Progenitor cell of endocrine pancreas (in vitro differentiated cells): ENCODE results near the gene SNCAIP. TPM values are rescaled to one million over a fixed set of nuclear protein-coding genes. Genes with fewer than 3 reads are reported as not detected.

Experiments used
- DNase-seq: peaks from one replicate; pipeline ENCODE4 v3.0.0; 2021; ENCODE audit warnings: low spot score; ENCODE audit not compliant: unreplicated experiment
- H3K27ac Mint-ChIP-seq: 2 replicates; pipeline ENCODE4 v1.8.0; 2021; ENCODE audit warnings: mild to moderate bottlenecking, moderate library complexity, mixed read lengths
- H3K27me3 Mint-ChIP-seq: 2 replicates; pipeline ENCODE4 v1.8.0; 2021; ENCODE audit warnings: mixed read lengths
- H3K36me3 Mint-ChIP-seq: 2 replicates; pipeline ENCODE4 v1.8.0; 2022; ENCODE audit warnings: mixed read lengths; ENCODE audit not compliant: insufficient read depth
- H3K4me1 Mint-ChIP-seq: 2 replicates; pipeline ENCODE4 v1.8.0; 2021; ENCODE audit warnings: low read depth, mixed read lengths
- H3K4me3 Mint-ChIP-seq: 2 replicates; pipeline ENCODE4 v1.8.0; 2021; ENCODE audit warnings: low read depth, mild to moderate bottlenecking, moderate library complexity, mixed read lengths
- H3K9me3 Mint-ChIP-seq: 2 replicates; pipeline ENCODE4 v1.8.0; 2021; ENCODE audit warnings: low read depth, mixed read lengths
- CTCF ChIP-seq: fragments of 200-600 bp; sonication (generic); IDR thresholded peaks from one replicate; pipeline ENCODE4 v1.5.0; 2021; ENCODE audit warnings: antibody characterized with exemption, mild to moderate bottlenecking; ENCODE audit not compliant: unreplicated experiment
- total RNA-seq: library from RNA; stranded (reverse); gene quantifications from 2 replicates; pipeline ENCODE4 v1.2.1, GENCODE V29; 2021

SNCAIP gene
- total RNA-seq, 1 donor from 2014 or later, result 13.7 TPM

GRCh38 chr5:122430319-122430586, 118.2 kb downstream of the SNCAIP start:
- DNase-seq, result no peak
- peaks cover 6% of the 10 kb centered on the region for H3K4me1 Mint-ChIP-seq
- no peak overlapping the region for H3K4me3 Mint-ChIP-seq
- no peaks in the 10 kb centered on the region for H3K27me3 Mint-ChIP-seq
- peaks cover 8% of the 10 kb centered on the region for H3K9me3 Mint-ChIP-seq
- no peak for TF ChIP-seq CTCF
- peaks cover 10% of the 10 kb centered on the region for H3K36me3 Mint-ChIP-seq
- H3K27ac Mint-ChIP-seq, result no peak overlapping the region

DNA sequence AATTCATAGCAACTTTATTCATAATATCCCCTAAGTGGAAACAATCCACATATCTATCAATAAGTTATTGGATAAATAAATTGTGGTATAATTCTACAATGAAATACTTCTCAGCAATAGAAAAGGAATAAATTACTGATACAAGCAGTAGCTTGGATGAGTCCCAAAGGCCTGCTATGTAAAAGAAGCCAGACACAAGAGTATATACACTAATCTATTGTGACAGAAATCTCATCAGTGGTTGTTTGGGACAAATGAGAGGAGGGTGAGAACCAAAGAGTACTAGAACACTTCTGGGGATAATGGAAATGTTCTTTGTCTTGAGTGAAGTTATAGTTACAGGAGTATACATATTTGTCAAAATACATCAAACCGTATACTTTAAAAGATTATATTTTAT, 119.3 kb downstream of the SNCAIP start:
- H3K27me3 Mint-ChIP-seq, result no peaks in the 10 kb centered on the region
- peaks cover 4% of the 10 kb centered on the region for H3K4me1 Mint-ChIP-seq
- H3K4me3 Mint-ChIP-seq, result no peak overlapping the region
- no peak for DNase-seq
- H3K9me3 Mint-ChIP-seq, result peaks cover 8% of the 10 kb centered on the region
- no peak for TF ChIP-seq CTCF
- no peak overlapping the region for H3K27ac Mint-ChIP-seq
- peaks cover 8% of the 10 kb centered on the region for H3K36me3 Mint-ChIP-seq

DNA sequence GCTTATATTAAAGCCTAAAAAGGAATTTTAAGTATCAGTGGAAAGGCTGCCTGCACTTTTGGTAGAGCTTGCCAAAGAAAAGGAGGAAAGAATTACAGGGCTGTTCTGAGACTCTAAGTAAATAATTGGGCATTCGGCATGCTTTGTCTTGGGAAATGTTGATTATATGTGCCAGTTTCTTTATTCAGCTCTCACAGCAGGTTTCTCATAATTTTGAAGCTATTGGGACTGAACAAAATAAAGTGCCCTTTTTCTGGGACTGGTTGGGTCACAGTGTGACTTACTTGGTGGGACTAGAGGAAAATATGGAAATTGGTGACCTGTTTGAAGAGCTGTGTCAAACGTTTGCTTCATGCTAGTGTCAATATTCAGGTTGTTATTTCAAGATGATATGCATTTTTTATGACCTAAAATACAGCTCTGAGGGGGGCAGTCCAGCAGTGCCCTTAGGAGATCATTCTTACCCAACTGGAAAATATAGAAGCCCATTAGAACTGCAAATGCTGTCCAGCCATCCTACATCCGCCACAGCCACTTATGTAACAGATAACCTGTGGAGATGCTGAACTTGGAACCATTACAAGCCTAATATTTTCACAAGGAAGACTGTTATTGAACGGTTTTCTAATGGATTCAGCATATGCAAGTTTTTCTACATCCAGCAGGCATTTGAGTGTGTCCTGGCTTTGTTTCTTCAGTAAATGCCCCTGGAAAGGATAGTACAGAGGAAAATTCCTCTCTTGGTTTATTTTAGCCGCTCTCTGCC, 122.4 kb downstream of the SNCAIP start:
- Mint-ChIP-seq H3K27ac (no peak overlapping the region), H3K36me3 (peaks cover 1% of the 10 kb centered on the region), H3K27me3 (no peaks in the 10 kb centered on the region), H3K4me3 (no peak overlapping the region), H3K9me3 (peaks cover 2% of the 10 kb centered on the region), H3K4me1 (peaks cover 3% of the 10 kb centered on the region)
- no peak for DNase-seq
- TF ChIP-seq CTCF, result no peak

DNA sequence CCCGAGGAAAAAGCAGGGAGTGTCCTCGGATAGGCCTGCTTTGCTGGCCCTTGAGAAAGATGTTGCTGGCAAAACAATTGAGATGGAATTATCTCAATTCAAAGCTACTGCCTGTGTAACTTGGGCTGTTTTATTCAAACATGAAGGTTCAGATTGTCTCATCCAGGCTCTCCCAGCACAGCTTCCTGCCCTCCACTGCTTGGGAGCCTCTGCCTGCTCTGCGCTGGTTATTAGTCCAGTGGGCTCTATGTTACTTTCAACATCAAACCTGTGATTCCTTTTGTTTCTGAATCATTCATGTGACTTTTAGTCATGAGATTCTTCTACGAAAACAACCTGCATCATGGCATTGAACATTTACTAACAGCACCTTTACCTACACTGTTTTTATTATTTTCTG, 123.2 kb downstream of the SNCAIP start:
- Mint-ChIP-seq H3K4me3 (no peak overlapping the region), H3K27ac (peak overlapping the region; percentile 23), H3K4me1 (peaks cover 3% of the 10 kb centered on the region), H3K36me3 (peaks cover 1% of the 10 kb centered on the region), H3K9me3 (no peaks in the 10 kb centered on the region), H3K27me3 (no peaks in the 10 kb centered on the region)
- TF ChIP-seq CTCF, result no peak
- DNase-seq, result no peak

- no peak for TF ChIP-seq CTCF
- H3K9me3 Mint-ChIP-seq, result no peaks in the 10 kb centered on the region
- no peak overlapping the region for H3K27ac Mint-ChIP-seq
- no peaks in the 10 kb centered on the region for H3K27me3 Mint-ChIP-seq
- no peak for DNase-seq
- H3K4me1 Mint-ChIP-seq, result peaks cover 3% of the 10 kb centered on the region
- peaks cover 1% of the 10 kb centered on the region for H3K36me3 Mint-ChIP-seq
- no peak overlapping the region for H3K4me3 Mint-ChIP-seq
These were observed 123.7 kb downstream of the SNCAIP start for GRCh38 chr5:122435761-122436160.
